GM19025 (cell line): Measurements from ENCODE around the gene RPL32.
"Not testable (repeated sequence)": the region's sequence is repeated elsewhere in the genome, so short reads cannot be mapped to it uniquely, and the experiment has no call there.

Experiments
- ATAC-seq: cut with Tn5 transposase; IDR thresholded peaks from one replicate; pipeline ENCODE4 v1.9.1; 2021; ENCODE audit warnings: mild to moderate bottlenecking, low read depth, moderate library complexity; ENCODE audit not compliant: unreplicated experiment

Gene RPL32

DNA sequence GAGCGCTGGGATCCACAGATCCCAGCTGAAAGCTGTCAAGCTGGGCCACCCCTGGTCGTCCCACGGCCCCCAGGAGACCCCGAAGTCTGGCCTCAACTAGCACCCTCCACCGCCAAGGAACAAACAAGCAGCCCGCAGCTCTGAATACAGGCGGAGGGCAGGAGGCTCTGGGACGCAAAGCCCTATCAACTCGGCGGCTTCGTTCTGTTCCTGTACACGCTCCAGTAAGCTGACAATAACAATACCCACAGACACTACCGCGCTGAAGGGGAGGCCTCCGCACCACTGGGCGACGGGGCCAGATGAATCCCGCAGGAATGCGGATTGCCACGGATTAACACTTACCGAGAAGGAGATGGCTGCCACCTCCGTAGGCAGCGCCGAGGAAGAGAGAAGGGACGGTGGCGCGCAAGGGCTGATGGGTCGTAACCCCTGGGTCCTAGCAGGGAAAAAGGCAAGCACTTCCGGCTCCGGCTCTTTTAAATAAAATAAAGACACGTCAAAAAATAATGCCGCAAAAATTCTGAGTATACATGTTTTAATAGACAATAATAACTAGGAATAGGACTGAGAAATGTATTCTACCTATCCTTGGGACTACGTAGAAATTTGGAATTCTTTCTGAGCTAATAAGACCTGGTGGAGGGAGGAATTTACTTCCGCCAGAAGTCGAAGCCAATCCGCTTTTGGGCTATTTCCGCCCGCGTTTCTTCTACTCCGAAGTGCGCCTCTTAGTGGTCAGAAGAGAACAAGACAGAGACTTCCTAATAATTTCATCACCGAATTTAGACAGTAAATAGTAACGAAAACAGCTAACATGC lies at the start of gene RPL32:
Gene RPL32, minus strand, starts transcription at position 417 of the 821 bp plus-strand sequence. CDS start 1,328 bp downstream, outside the sequence.
- peak; percentile 79 for ATAC-seq

DNA sequence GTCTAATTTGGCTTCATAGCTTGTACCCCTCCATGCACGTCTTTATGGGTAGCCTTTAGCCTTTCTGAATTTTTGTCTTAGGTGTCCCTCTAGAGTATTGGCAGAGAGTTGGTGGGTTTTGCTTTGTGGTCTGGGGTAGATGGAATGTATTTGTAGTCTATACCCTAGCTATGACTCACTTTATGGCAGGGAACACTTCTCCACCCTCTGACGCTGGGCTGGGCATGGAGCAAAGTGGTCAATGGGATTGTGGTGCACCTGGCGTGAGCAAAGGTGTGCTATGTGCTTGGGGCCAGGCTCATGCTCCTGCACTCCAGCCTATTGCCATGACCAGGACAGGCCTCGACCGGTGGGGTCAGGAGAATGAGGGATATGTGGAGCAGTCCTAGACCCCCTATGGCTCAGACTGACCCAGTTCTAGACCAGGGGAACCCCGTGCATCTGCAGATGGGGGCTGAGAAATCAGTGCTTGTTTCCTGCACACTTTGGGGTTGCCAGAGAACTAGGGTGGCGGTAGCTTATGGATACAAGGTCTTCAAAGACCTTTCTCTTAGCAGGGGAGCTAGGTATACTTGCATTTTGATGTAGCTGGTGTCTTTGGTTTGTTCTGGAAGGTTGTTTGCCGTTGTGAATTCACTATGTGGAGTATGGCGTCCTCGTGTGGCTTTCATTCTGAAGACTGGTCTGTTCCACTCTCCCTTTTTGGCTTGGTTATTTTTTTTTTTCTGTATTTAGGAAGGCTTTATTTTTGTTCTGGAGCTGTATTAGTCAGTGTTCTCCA lies 49.4 kb upstream of the RPL32 start:
- no peak for ATAC-seq

DNA sequence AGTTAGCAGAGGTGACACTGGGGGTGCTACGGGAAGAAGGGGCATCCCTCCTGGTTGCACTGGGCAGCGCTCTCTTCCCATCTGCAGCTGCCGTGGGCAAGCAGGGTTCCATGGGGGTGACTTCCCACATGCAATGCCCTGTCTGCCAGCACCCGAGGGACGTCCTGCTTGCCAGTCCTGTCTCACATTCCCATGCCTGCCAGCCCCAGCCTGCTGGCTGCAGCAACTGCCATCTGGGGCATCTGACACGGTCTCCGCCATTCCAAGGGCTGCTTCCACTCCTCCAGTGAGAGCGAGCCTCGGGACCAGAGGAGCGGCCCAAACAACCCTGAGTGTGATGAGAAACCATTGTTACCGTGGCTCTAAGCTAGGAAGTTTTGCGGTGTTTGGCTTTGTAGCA lies 45.4 kb upstream of the RPL32 start:
- ATAC-seq, result no peak

DNA sequence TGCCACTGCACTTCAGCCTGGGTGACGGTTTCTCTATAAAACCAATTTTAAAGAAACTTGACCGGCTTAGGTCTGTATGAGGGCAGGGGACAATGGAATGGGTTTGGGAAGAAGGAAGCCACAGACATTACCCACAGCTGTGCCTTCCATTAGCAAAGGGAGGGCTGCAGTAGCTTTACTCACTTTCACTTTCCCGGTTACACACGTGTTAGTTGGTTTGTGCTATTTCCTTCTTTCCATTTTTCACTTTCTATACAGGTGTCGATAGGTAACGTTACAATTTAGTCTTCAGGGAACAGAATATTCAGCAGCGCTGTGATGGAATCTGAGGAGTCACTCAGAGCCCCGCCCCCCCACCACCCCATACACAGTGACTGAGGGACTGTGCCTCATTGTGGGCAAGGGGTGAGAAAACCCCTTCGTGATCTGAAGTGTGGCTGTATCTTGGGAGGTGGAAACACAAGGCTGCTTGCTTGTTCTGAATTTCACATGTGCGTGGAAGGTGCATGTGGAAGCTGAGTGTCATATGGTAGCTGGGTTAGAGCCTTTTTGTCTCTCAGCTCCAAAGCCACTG lies 44.8 kb upstream of the RPL32 start:
- ATAC-seq, result no peak

DNA sequence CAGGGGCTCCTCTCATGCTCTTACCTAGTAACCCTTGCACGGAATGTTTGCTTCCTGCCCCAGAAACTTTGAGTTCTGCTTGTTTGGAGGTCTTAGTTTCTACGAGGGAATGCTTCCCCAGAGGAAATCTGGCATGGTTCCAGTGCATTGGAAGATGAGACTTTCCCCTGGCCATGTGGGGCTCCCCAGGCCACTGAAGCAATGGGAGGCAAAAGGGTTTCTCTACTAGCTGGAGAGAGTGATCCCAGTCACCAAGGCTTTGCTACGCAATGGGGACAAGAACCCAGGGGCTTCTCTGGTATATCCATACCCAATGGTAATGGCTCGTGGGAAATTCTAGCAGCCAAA lies 44.2 kb upstream of the RPL32 start:
- no peak for ATAC-seq

DNA sequence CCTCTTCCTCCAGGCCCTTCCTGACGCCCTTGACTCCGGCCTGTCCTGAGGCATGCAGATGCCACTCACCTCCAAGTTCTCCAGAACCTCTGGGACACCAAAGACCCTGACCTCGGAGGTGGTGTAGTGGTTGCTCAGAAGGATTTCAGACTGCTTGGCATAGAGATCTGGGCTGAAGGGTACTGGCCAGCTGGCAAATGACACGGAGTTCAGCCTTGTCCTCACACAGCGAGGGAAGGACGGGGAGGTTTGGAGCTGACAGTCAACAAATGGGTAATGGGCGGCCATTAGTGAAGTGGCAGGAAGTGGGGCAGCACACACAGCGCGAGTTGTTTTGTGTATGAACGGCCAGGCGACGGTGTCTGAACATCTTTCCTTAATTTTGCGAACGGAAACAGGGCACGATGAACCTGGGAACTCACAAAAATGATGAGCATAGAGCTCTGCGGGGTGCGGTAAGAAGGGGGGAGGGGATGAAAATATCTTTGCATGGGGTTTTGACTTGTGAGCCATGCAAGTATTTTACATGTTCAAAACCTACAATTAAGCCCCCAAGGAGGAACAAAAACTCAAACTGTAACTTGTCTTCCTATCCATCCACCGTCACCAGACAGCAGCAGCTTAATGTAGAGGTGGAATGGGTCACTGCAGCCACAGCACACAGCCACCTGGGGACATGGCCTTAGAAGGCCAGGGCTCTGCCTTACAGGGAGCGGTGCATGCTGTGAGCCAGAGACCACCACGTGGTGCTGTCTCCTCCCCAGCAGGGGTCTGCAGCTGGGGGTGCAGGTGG lies 43.6 kb upstream of the RPL32 start:
- ATAC-seq, result no peak

DNA sequence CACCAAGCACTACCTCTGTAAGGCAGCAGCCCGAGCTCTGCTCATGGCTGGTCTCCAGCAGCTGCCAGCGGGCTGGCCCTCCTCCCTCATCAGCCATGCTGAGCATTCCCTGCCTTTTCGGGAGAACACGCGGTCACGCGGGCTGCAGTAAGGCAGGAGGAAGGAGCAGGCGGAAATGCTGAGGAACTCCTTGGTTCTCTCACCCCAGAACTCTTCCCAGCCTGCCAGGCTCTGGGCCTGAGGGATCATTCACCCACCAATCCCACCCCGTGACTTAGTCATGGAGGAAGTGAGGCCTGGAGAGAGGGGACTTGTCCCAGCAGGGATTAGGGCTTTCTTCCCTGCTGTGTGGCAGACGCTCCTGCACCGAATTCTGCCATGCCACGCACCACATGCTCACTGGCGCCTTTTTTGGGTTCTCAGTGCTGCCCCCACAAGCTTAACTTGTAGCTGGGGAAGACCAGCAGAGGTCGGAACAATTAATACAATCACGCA lies 42.9 kb upstream of the RPL32 start:
- ATAC-seq, result no peak

DNA sequence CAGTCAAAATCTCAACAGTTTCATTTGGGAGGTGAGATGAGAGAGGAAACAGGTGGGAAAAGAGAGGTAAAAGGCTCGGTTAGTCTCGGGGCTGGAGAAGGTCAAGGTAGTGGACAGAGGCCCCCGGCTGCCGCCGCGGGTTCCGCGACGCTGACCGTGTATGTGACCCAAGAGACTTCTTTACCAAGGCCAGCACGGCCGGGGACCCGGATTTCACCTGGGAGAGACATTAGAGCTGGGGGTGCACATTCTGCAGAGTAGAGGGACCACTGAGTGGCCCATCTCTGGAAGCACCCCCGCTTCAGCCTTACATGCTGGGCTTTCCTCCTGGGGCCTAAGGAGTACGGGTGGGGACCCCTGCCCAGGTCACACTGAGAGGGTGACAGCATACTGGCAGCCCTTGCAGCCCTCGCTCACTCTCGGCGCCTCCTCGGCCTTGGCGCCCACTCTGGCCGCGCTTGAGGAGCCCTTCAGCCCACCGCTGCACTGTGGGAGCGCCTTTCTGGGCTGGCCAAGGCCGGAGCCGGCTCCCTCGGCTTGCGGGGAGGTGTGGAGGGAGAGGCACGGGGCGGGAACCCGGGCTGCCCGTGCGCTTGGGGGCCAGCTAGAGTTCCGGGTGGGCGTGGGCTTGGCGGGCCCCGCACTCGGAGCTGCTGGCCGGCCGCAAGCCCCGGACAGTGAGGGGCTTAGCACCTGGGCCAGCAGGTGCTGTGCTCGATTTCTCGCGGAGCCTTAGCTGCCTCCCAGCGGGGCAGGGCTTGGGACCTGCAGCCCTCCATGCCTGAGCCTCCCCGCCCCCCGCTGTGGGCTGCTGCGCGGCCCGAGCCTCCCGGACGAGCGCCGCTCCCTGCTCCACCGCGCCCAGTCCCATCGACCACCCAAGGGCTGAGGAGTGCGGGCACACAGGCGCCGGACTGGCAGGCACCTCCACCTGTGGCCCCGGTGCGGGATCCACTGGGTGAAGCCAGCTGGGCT lies 41.3 kb upstream of the RPL32 start:
- ATAC-seq, result no peak

DNA sequence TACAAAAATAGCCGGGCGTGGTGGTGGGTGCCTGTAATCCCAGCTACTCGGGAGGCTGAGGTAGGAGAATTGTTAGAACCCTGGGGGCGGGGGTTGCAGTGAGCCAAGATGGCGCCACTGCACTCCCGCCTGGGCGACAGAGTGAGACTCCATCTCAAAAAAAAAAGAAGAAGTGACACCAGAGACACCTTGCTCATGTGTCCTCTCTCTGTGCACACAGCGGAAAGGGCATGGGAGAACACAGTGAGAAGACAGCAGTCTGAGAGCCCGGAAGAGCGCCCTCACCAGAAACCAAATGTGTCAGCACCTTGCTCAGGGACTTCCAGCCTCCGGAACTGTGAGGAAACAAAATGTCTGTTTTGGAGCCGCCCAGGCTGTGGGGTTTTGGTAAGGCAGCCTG lies 40.5 kb upstream of the RPL32 start:
- ATAC-seq, result not testable (repeated sequence)

DNA sequence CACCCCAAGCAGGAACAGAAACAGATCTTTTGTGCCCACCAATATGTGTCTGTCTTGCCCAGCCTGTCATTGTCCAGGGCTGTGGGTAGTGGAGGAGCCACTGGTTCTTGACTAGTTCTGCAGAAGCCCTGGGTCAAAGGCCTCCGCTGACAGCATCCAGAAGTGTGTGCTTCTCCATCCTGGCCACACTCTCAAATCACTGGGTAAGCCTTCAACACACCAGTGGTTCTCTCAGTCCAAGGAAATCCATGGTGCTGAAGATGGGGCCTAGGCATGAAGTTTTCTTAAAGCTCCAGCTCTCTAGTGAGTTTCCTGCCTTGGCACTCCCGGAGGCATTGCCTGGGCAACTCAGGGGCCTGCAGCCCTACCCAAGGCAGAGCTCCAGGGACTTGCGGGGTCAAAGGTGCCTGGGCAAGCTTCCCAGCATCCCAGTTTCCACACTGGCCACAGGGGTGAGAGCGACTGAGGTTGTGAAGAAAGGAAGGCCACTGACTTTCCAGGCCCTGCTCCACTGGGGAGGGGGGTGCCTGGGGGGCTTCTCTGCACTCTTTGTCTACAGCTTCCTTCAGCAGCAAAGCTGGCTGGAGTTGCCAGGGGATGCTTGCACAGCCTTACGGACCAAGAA lies 37.9 kb upstream of the RPL32 start:
- ATAC-seq, result no peak

DNA sequence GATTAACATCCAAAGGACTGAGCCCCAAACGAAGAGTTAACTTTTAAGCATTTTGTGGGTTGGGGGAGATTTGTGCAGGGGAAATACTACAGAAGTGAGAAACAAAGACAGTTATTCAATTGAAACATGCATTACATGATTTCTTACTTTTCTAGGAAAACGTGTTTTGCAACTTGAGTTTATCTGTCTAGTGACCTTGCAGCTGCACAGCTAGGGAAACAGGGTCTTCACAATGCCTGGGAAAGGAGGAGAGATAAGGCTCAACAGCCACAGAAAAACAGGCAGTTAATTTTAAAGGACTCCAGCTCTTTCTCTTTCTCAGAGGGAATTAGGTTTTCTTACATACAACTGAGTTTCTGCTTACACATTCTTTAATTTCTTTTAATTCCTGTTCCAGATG lies 37.4 kb upstream of the RPL32 start:
- not testable (repeated sequence) for ATAC-seq

DNA sequence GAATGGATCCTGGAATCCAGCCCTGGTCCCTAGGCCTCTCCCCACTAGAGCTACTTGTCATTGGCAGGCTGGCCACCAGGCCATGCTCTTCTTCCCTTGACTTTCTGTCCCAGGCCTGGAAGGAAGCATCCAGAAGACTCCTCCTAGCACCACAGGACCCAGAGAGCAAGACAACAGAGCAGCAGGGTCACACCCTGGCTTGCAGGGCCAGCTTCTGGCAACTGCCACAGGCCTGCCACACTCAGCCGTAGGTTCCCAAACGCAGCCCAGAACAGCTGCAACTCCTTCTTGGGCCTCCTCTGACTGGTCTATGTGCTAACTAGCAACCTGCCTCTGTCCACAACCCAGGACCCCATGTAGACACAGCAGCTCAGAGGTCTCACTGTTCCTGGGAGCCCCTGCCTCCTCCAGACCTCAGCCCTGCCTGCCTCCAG lies 36.8 kb upstream of the RPL32 start:
- ATAC-seq, result no peak

DNA sequence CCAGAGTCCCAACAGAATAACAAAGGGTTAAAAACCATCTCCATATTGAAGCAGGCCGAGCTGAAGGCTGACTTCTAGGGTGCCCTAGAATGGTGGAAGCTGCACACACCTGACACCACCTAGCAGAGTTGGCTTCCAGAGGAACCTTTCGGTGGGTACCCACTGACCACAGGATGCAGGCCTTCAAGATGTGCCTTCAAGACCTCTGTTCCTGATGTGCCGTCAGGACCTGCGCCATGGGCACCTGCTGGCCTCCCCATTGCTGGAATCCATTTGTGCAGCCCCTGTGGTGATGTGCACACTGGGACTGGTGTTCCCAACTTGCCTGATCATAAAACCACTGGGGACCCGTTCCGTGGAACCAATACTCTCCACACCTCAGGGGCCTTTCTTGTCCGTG lies 35.7 kb upstream of the RPL32 start:
- no peak for ATAC-seq

DNA sequence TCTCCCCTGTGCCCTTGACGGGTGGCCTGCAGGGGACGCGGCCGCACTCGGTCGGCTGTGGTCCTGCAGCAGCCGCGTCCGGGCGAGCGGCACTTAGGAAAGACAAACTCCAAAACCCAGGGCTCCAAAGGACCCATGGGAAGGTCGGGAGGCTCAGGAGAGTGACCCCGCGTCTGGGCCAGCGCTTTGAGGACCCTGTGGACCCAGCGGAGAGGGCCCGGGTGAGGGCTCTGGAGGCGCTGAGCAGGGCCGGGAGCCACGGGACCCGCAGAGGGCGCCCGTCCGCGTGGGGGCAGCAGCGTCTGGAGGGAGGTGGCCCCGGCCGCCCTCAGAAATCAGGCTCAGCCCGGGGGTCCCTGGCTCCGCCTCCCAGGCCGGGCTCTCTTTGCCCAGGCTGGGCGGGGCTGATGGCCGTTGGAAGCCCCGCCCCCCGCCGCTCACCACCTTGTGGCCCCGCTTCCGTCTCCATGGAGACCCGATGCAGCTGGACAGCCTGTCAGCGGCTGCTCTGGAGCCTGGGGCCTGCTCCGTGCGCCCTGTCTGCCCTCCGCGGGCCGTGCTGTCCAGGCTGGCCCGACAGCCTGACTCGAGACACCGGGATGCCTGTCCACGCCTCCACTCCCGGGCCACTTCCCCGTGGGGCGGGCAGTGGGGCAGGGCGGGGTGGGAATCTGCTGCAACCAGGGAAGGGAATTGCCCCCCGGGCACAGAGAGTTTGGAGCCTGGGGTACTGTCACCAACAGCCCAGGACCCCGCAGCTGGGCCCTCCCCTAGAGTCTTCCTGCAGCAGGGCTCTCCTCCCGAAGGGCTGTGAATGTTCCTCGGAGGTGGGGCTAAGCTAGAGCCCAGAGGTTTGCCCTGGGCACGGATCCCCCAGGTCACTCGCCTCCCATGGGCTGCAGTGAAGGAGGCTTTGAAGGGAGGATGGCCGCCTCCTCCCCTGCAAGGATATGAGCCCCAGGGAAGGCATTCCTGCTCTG lies 34.8 kb upstream of the RPL32 start:
- no peak for ATAC-seq

DNA sequence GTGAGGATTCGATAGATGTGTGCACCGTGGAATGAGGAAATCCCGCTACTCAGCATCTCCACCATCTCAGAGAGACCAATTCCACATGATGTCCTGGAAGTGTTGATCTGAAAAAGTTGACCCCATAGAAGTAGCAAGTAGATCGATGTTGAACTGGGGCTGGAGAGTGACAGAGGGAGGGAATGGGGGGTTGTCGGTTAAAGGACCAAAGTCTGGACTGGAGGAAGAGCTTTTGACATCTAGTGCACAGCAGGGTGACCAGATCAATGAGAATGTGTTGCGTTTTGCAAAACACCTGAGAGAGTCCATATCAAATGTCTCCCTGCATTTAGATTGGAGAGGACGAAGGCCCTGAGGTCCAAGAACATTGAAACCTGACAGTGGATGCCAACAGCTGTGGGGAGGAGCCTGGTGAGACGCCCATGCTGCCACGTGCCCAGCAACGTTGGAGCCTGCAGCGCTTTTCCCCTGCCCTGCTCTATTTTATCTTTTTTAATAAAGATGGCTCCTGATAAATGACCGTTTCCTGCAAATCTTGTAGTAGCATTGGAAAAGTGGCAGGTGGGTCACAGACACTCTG lies 30.1 kb upstream of the RPL32 start:
- no peak for ATAC-seq

DNA sequence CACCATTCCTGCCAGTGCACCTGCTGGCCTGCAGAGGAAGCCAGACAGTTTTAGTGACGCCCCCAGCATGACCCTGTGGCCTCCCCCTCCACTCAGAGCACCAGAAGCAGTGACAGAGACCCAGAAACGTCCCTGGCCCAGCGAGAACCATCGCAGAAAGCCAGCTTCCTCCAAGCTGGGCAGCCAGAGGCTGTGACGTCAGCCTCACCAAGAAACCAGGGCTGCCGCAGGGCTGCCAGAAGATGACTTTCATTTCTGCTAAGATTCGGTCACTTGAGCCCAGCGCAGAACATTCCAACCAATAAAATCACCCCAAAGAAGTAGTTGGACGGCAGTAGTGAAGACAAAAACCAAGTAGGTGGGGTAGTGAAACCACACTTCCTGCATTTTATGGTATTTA lies 29.6 kb upstream of the RPL32 start:
- no peak for ATAC-seq

DNA sequence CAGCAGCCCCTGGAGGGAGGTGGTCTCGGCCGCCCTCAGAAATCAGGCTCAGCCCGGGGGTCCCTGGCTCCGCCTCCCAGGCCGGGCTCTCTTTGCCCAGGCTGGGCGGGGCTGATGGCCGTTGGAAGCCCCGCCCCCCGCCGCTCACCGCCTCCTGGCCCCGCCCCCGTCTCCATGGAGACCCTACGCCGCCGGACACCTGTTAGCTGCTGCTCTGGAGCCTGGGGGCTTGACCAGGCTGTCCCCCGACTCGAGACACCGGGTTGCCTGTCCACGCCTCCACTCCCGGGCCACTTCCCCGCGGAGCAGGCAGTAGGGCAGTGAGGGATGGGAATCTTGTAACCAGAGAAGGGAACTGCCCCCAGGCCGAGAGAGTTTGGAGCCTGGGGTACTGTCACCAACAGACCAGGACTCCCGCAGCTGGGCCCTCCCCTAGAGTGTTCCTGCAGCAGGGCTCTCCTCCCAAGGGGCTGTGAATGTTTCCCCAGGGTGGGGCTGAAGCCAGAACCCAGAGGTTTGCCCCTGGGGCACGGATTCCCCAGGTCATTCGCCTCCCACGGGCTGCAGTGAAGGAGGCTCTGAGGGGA lies 27.8 kb upstream of the RPL32 start:
- ATAC-seq, result peak; percentile 49
